ENCODE data around the gene KLKB1. TPM values are rescaled to one million over a fixed set of nuclear protein-coding genes. Genes with fewer than 3 reads are reported as not detected.

Gene KLKB1
- total RNA-seq, 4 donors from 2014 or later, result 0.98 to 3.7 (median 1.3) TPM

GRCh38 chr4:186201010-186201409 lies 26.3 kb upstream of the KLKB1 start:
- H3K27ac ChIP-seq, result peak overlapping the region in 1 of 4 donors; percentile 58
- H3K4me1 ChIP-seq, result peaks cover 0 to 28% (median 3%) of the 10 kb centered on the region in 4 donors
- TF ChIP-seq POLR2A (IDR thresholded peaks at IDR 0.05), result no peak
- TF ChIP-seq, protein P1, sequence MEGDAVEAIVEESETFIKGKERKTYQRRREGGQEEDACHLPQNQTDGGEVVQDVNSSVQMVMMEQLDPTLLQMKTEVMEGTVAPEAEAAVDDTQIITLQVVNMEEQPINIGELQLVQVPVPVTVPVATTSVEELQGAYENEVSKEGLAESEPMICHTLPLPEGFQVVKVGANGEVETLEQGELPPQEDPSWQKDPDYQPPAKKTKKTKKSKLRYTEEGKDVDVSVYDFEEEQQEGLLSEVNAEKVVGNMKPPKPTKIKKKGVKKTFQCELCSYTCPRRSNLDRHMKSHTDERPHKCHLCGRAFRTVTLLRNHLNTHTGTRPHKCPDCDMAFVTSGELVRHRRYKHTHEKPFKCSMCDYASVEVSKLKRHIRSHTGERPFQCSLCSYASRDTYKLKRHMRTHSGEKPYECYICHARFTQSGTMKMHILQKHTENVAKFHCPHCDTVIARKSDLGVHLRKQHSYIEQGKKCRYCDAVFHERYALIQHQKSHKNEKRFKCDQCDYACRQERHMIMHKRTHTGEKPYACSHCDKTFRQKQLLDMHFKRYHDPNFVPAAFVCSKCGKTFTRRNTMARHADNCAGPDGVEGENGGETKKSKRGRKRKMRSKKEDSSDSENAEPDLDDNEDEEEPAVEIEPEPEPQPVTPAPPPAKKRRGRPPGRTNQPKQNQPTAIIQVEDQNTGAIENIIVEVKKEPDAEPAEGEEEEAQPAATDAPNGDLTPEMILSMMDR (IDR thresholded peaks at IDR 0.05), result no peak
- TF ChIP-seq EP300 (IDR thresholded peaks at IDR 0.05), result no peak
- H3K36me3 ChIP-seq, result peaks cover 0 to 35% (median 0%) of the 10 kb centered on the region in 3 donors
- no peaks in the 10 kb centered on the region for H3K9me3 ChIP-seq
- H3K4me3 ChIP-seq, result no peak overlapping the region
- WGBS, 2 donors, result 74 to 75% methylated on average over 7 of the region's 7 CpGs
- DNase-seq (ENCODE audit: low spot score in 2 of 2), result no peak
- H3K27me3 ChIP-seq, result no peaks in the 10 kb centered on the region

DNA sequence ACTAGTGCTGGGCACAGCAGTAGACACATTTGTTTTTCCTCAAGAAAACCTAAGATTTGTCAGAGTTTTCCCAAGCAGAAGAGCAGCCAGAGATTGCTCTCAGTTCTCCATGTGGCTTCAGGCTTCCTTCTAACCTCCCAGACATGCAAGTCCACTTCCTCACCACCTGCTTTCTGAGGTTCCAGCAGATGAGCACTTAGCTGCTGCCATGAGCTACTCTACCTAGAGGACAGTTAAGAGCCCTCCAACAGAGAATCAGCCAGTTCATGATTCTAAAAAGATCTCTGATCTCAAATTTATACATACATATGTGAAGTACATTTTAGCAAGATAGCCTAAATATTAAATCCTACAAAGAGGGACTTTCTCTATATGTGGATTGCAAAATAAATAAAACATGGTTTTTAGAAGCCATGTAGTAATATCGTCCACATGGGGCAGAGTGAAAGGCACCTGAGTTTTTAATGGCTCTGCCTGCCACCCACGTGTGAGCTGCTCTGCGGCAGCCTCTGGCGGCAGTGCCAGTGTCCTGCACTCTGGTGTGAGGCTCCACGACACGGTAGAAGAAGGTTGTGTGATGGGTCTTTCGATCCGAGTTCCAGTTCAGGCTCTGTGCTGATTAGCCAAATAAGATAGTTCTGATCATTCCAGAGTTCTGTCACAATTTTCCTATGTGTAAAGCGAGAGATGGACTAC lies 25.6 kb upstream of the KLKB1 start:
- TF ChIP-seq EP300 (IDR thresholded peaks at IDR 0.05), result no peak
- TF ChIP-seq, protein P1 (IDR thresholded peaks at IDR 0.05), result peak; percentile 30 to 50 (median 35)
- TF ChIP-seq POLR2A (IDR thresholded peaks at IDR 0.05), result no peak
- Histone ChIP-seq H3K27me3 (no peaks in the 10 kb centered on the region), H3K4me1 (peaks cover 0 to 28% (median 3%) of the 10 kb centered on the region in 4 donors), H3K9me3 (no peaks in the 10 kb centered on the region), H3K36me3 (peaks cover 0 to 36% (median 0%) of the 10 kb centered on the region in 3 donors), H3K27ac (peak overlapping the region in 2 of 4 donors; percentile 29 to 67), H3K4me3 (no peak overlapping the region)
- 41 to 50% methylated on average over 9 of the region's 9 CpGs for WGBS, 2 donors
- DNase-seq (ENCODE audit: low spot score in 2 of 2), result no peak

DNA sequence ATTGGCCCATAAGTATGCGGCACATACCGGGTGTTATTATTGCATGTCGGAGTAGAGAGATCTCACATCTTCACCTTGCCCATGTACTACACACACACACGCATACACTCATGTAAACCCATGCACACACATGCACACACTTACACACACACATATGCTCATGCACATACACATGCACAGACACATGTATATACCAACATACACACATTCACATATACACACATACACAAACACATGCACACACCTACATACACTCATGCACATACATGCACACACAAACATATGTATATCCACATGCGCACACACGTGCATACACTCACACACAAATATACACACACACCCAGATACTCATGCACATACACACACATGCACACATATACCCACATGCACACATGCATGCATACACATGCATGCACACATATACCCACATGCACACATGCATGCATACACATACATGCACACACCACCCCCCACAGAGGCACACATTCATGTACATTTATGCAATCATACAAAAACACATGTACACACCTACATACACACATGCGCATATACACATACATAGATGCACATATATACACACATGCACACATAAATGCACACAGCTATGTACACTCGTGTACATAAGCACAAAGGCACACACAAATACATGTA lies 24.7 kb upstream of the KLKB1 start:
- Histone ChIP-seq H3K27ac (peak overlapping the region in 1 of 4 donors; percentile 67), H3K36me3 (peaks cover 0 to 28% (median 0%) of the 10 kb centered on the region in 3 donors), H3K27me3 (no peaks in the 10 kb centered on the region), H3K9me3 (no peaks in the 10 kb centered on the region), H3K4me1 (peaks cover 0 to 28% (median 3%) of the 10 kb centered on the region in 4 donors), H3K4me3 (no peak overlapping the region)
- no peak for TF ChIP-seq EP300 (IDR thresholded peaks at IDR 0.05)
- no peak for TF ChIP-seq POLR2A (IDR thresholded peaks at IDR 0.05)
- TF ChIP-seq, protein P1 (IDR thresholded peaks at IDR 0.05), result no peak
- no peak for DNase-seq (ENCODE audit: low spot score in 2 of 2)
- WGBS, 2 donors, result 95 to 99% methylated on average over 8 of the region's 8 CpGs

DNA sequence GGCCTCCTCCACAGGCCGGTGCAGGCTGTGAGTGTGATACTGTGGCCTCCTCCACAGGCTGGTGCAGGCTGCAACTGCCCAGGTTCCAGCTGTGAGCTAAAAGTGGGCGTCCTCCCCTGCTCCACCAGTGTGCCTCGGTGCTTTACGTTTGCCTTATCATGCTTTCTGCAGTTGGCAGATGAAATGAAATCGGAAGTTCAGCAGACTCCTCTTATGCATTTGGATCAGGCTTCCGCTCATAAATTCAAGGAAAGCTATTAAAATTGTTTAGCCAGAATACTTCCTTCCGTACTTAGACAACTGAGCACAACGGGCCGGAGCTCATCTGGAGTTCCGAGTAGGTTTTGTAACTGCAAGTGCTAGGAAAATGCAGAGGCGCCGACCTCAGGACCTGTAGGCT lies 23.9 kb upstream of the KLKB1 start:
- TF ChIP-seq EP300 (IDR thresholded peaks at IDR 0.05) (no peak), POLR2A (IDR thresholded peaks at IDR 0.05) (no peak)
- TF ChIP-seq, protein P1 (IDR thresholded peaks at IDR 0.05), result no peak
- peaks cover 0 to 28% (median 3%) of the 10 kb centered on the region in 4 donors for H3K4me1 ChIP-seq
- no peaks in the 10 kb centered on the region for H3K27me3 ChIP-seq
- no peaks in the 10 kb centered on the region for H3K9me3 ChIP-seq
- H3K4me3 ChIP-seq, result peak overlapping the region in 1 of 4 donors; percentile 43
- peaks cover 0 to 30% (median 0%) of the 10 kb centered on the region in 3 donors for H3K36me3 ChIP-seq
- 58 to 71% methylated on average over 12 of the region's 12 CpGs for WGBS, 2 donors
- peak overlapping the region in 2 of 4 donors; percentile 68 to 83 for H3K27ac ChIP-seq
- DNase-seq (ENCODE audit: low spot score in 2 of 2), result no peak

DNA sequence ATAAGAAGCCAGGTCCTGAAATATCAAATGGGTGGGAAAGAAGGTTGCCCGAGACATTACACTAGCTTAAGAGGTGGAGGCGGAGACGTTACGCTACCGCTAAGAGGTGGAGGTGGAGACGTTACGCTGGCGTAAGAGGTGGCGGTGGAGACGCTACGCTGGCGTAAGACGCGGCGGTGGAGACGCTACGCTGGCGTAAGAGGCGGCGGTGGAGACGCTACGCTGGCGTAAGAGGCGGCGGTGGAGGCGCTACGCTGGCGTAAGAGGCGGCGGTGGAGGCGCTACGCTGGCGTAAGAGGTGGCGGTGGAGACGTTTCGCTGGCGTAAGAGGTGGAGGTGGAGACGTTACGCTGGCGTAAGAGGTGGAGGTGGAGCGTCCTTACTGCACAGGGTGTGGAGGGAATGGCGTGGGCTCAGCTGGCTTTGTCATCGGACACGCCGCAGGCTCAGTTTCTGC lies 23.2 kb upstream of the KLKB1 start:
- Histone ChIP-seq H3K36me3 (peaks cover 0 to 32% (median 0%) of the 10 kb centered on the region in 3 donors), H3K9me3 (no peaks in the 10 kb centered on the region), H3K27me3 (no peaks in the 10 kb centered on the region), H3K4me1 (peaks cover 0 to 28% (median 3%) of the 10 kb centered on the region in 4 donors), H3K4me3 (peak overlapping the region in 2 of 4 donors; percentile 9 to 43), H3K27ac (peak overlapping the region in 2 of 4 donors; percentile 68 to 83)
- TF ChIP-seq EP300 (IDR thresholded peaks at IDR 0.05), result no peak
- TF ChIP-seq, protein P1 (IDR thresholded peaks at IDR 0.05), result no peak
- no peak for DNase-seq (ENCODE audit: low spot score in 2 of 2)
- WGBS, 2 donors, result 59 to 85% methylated on average over 44 to 45 of the region's 45 CpGs

All from tibial nerve (tissue), 4 donors.